ENCODE results near the gene RAB3GAP1.

DNA sequence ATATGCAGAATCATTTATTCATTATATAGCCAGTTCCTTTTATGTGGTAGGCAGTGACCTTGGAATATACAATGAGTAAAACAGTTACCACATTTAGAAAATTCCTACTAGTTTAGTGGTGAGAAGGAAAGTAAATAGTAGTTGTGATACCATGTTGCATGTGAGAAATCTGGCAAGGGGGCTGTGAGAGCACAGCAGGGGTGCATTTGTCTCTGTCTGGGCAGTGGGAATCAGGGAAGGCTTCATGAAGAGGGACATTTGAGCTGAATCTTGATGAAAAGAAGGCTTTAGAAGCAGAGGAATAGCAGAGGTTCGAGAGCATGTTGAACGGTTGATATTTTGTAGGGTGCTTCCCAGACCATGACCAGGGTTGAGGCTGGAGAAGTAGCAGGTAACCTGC is 78.7 kb downstream of the RAB3GAP1 start:
- TF ChIP-seq ZNF76 (tag by site-specific recombination; IDR thresholded peaks at IDR 0.05; ENCODE audit: borderline replicate concordance, low read depth) (no peak), SP2 (tag by site-specific recombination; IDR thresholded peaks at IDR 0.05) (no peak), ZNF184 (tag by site-specific recombination; IDR thresholded peaks at IDR 0.05) (no peak), ZSCAN16 (tag by site-specific recombination; IDR thresholded peaks at IDR 0.05) (no peak), EGR2 (tag by site-specific recombination; IDR thresholded peaks at IDR 0.05; ENCODE audit: low read depth) (no peak), ZNF140 (tag by site-specific recombination; IDR thresholded peaks at IDR 0.05) (no peak), SETDB1 (IDR thresholded peaks at IDR 0.05; ENCODE audit: insufficient read length, low read length) (no peak)
- TF ChIP-seq, protein P1, sequence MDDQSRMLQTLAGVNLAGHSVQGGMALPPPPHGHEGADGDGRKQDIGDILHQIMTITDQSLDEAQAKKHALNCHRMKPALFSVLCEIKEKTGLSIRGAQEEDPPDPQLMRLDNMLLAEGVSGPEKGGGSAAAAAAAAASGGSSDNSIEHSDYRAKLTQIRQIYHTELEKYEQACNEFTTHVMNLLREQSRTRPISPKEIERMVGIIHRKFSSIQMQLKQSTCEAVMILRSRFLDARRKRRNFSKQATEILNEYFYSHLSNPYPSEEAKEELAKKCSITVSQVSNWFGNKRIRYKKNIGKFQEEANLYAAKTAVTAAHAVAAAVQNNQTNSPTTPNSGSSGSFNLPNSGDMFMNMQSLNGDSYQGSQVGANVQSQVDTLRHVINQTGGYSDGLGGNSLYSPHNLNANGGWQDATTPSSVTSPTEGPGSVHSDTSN (CRISPR knock-in tag; IDR thresholded peaks at IDR 0.05) = no peak
- TF ChIP-seq, protein P2, sequence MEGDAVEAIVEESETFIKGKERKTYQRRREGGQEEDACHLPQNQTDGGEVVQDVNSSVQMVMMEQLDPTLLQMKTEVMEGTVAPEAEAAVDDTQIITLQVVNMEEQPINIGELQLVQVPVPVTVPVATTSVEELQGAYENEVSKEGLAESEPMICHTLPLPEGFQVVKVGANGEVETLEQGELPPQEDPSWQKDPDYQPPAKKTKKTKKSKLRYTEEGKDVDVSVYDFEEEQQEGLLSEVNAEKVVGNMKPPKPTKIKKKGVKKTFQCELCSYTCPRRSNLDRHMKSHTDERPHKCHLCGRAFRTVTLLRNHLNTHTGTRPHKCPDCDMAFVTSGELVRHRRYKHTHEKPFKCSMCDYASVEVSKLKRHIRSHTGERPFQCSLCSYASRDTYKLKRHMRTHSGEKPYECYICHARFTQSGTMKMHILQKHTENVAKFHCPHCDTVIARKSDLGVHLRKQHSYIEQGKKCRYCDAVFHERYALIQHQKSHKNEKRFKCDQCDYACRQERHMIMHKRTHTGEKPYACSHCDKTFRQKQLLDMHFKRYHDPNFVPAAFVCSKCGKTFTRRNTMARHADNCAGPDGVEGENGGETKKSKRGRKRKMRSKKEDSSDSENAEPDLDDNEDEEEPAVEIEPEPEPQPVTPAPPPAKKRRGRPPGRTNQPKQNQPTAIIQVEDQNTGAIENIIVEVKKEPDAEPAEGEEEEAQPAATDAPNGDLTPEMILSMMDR (tag by site-specific recombination; IDR thresholded peaks at IDR 0.05) = no peak
- TF ChIP-seq, protein P3, sequence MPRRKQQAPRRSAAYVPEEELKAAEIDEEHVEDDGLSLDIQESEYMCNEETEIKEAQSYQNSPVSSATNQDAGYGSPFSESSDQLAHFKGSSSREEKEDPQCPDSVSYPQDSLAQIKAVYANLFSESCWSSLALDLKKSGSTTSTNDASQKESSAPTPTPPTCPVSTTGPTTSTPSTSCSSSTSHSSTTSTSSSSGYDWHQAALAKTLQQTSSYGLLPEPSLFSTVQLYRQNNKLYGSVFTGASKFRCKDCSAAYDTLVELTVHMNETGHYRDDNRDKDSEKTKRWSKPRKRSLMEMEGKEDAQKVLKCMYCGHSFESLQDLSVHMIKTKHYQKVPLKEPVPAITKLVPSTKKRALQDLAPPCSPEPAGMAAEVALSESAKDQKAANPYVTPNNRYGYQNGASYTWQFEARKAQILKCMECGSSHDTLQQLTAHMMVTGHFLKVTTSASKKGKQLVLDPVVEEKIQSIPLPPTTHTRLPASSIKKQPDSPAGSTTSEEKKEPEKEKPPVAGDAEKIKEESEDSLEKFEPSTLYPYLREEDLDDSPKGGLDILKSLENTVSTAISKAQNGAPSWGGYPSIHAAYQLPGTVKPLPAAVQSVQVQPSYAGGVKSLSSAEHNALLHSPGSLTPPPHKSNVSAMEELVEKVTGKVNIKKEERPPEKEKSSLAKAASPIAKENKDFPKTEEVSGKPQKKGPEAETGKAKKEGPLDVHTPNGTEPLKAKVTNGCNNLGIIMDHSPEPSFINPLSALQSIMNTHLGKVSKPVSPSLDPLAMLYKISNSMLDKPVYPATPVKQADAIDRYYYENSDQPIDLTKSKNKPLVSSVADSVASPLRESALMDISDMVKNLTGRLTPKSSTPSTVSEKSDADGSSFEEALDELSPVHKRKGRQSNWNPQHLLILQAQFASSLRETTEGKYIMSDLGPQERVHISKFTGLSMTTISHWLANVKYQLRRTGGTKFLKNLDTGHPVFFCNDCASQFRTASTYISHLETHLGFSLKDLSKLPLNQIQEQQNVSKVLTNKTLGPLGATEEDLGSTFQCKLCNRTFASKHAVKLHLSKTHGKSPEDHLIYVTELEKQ (tag by site-specific recombination; IDR thresholded peaks at IDR 0.05; ENCODE audit: borderline replicate concordance) = no peak
- TF ChIP-seq, protein P4, sequence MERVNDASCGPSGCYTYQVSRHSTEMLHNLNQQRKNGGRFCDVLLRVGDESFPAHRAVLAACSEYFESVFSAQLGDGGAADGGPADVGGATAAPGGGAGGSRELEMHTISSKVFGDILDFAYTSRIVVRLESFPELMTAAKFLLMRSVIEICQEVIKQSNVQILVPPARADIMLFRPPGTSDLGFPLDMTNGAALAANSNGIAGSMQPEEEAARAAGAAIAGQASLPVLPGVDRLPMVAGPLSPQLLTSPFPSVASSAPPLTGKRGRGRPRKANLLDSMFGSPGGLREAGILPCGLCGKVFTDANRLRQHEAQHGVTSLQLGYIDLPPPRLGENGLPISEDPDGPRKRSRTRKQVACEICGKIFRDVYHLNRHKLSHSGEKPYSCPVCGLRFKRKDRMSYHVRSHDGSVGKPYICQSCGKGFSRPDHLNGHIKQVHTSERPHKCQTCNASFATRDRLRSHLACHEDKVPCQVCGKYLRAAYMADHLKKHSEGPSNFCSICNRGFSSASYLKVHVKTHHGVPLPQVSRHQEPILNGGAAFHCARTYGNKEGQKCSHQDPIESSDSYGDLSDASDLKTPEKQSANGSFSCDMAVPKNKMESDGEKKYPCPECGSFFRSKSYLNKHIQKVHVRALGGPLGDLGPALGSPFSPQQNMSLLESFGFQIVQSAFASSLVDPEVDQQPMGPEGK (tag by site-specific recombination; IDR thresholded peaks at IDR 0.05) = no peak

All from HEK293 (cell line).